ENCODE measurements around the gene HIPK1.
"Not testable (repeated sequence)": the region's sequence is repeated elsewhere in the genome, so short reads cannot be mapped to it uniquely, and the experiment has no call there.

HIPK1 gene

GRCh38 chr1:113945329-113945728 is 16.2 kb downstream of the HIPK1 start:
- no peak for DNase-seq

DNA sequence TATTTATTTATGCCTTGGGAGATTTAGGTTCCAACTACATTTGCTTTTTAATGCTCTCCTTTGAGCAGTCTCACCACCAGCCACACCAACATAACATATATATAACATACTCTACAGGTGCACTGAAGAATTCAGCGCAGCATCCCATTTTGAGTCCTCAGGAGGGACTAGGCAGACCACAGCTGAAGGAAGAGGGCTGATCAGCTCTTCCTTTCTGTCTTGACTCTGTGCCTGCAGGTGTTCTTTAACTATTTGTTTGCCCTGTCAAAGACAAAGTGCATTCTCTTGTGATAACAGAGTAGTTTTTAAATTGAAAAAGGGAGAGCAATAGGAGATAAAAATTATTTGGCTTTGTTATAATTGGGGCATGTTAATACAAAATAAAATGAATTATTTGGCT is 17.0 kb downstream of the HIPK1 start:
- no peak for DNase-seq

GRCh38 chr1:113946678-113947387 is 17.7 kb downstream of the HIPK1 start:
- DNase-seq: no peak

- DNase-seq: no peak
Measured at GRCh38 chr1:113947388-113948107, 18.4 kb downstream of the HIPK1 start.

DNA sequence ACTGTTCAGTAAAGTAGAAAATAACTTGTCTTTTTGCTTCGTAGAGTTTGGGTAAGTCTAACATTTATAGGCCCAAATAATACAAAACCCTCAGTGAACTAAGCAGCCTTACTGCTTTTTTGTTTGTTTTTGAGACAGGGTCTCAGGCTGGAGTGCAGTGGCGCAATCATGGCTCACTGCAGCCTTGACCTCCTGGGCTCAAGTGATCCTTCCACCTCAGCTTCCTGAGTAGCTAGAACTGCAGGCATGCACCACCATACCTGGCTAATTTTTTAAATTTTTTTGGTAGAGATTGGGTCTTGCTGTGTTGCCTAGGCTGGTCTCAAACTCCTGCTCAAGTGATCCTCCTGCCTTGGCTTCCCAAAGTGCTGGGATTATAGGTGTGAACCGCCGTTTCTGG is 19.0 kb downstream of the HIPK1 start:
- DNase-seq: not testable (repeated sequence)

DNA sequence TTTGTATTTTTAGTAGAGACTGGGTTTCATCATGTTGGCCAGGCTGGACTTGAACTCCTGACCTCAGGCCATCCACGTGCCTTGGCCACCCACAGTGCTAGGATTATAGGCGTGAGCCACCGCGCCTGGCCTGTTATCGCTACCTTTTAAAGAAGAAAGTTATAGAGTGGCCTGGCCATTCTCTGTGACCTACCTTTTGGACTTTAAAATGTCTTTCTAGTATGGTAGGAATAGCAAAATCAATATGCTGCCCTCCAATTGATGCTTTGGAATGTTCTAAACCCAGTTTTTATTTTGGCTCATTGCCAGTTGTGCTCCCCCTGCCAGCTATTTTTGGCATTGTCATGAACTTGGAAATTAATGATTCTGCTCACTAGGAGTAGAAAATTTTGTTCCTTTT is 19.9 kb downstream of the HIPK1 start:
- peak; percentile 7 for DNase-seq

- no peak for DNase-seq
Measured at GRCh38 chr1:113950908-113951307, 21.8 kb downstream of the HIPK1 start.

GRCh38 chr1:113951719-113952118 is 22.6 kb downstream of the HIPK1 start:
- DNase-seq: no peak

- no peak for DNase-seq
Measured at GRCh38 chr1:113957984-113958383, 28.9 kb downstream of the HIPK1 start.

- no peak for DNase-seq
Measured at GRCh38 chr1:113958691-113959090, 29.6 kb downstream of the HIPK1 start.

DNA sequence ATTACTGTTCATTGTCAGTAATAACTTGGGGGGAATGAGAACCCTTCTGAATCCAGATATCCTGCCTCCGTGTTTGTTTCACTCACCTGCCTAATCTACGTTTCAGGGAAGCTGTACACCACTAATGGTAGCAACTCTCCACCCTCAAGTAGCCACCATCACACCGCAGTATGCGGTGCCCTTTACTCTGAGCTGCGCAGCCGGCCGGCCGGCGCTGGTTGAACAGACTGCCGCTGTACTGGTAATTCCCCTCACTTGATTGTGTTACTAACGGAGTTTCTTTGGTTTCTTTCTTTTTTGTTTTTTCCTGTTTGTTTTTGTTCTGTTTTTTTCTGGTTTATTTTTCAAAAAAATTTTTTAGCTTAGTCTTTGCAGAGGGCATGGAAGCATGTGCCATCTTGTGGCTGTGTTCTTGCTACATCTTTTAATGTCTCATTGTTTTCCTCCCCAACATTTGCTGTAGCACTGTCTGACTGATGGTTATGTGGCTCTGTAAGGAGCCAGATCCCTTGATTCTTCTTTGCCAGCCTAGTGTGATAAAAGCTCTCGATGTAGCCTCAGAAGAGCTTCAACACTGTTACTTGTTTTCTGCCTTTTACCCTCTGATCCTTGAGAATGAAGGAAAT is 34.3 kb downstream of the HIPK1 start:
- no peak for DNase-seq

- DNase-seq: no peak
Measured at GRCh38 chr1:113965703-113966412, 36.7 kb downstream of the HIPK1 start.

DNA sequence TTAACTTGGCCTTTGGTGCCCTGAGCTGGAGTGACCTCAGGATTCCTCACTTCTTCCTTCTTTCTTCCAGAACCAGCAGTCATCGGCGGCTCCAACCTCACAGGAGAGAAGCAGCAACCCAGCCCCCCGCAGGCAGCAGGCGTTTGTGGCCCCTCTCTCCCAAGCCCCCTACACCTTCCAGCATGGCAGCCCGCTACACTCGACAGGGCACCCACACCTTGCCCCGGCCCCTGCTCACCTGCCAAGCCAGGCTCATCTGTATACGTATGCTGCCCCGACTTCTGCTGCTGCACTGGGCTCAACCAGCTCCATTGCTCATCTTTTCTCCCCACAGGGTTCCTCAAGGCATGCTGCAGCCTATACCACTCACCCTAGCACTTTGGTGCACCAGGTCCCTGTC is 43.8 kb downstream of the HIPK1 start:
- no peak for DNase-seq

- no peak for DNase-seq
Measured at GRCh38 chr1:113975211-113975895, 46.2 kb downstream of the HIPK1 start.

GRCh38 chr1:113976609-113977278 is 47.6 kb downstream of the HIPK1 start:
- no peak for DNase-seq

- no peak for DNase-seq
Measured at GRCh38 chr1:113977906-113978305, 48.8 kb downstream of the HIPK1 start.

DNA sequence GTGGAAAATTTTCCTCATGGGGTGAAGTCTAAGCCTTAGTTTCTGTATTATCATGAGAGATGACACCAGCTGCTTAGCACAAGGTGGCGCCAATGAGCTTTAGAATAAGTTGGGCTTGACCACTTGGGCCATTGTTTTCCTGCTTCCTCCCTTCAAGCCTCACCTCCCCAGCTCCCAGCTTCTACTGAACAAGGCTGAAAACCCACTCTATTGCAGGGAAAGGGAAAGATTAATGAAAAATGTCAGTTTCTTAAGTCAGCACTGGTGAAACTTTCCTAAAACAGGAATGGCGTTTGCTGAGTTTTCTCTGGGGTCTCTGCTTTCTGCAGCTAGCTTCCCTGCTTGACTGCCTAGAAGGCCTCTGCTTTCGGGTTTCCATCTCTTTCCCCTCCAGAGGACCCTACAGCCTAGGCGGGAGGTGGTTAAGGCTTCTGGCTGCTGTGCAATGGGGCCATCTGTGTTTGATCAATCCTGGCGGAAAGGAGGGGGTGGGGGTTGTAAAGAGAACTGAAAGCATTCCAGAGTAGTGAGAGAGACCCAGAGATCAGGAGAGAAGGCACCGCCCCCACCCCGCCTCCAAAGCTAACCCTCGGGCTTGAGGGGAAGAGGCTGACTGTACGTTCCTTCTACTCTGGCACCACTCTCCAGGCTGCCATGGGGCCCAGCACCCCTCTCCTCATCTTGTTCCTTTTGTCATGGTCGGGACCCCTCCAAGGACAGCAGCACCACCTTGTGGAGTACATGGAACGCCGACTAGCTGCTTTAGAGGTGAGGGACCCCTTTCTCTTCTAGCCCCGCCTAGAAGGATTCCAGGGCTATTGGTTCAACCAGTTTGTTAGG is 50.0 kb downstream of the HIPK1 start, which contains the start of gene OLFML3:
Gene OLFML3 (plus strand): TSS at position 612 of the 840 bp plus-strand sequence. CDS start 43 bp downstream, at position 655.
- DNase-seq: peak; percentile 87

DNA sequence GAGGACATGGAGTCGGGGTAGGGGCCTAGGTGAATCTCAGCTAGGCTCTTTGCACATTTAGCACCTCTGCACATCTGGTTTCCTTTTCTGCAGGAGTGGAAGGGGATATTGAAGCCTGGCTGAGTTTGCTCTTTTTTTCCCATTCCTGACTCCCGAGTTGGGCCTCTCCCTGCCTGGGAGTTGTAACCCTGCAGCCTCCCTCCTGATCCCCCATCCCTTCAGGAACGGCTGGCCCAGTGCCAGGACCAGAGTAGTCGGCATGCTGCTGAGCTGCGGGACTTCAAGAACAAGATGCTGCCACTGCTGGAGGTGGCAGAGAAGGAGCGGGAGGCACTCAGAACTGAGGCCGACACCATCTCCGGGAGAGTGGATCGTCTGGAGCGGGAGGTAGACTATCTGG is 51.0 kb downstream of the HIPK1 start:
- DNase-seq: no peak

DNA sequence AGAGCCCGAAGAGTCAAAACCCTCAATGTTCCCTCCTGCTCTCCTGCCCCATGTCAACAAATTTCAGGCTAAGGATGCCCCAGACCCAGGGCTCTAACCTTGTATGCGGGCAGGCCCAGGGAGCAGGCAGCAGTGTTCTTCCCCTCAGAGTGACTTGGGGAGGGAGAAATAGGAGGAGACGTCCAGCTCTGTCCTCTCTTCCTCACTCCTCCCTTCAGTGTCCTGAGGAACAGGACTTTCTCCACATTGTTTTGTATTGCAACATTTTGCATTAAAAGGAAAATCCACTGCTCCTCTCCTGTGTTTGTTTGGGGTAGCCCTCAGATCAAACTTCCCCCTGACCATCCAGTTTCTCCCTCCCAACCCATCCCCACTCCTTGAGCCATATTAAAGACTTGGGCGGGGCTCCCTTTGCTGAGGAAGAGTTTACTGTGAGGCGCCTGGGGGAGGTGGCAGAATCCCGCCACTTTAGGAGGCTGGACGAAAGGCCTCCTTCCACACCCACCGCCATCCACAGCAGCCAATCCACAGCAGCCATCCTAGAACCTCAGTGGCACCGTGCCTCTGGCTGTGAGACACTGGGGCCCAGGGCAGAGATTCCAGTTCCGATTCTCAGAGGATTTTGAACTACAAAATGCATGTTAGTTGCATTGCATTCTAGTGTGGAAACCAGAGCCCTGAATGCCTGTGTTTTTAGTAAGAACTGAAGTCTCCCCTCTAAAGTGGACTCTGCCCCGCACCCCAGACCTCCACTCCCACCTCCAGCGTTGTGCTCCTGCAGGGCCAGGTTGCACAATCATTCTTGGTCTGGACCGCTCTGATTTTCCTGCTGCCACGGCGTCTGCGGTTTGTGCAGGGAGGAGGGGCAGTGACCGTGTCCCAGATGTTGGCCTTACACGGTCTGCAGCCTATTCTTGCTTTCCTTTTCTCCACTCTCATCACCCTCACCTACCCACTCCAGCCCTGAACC is 53.1 kb downstream of the HIPK1 start:
- no peak for DNase-seq

GRCh38 chr1:113982949-113983348 is 53.8 kb downstream of the HIPK1 start:
- no peak for DNase-seq

Data from NCI-H1694 (cell line).